ENCODE measurements around the gene NT5M.

Gene NT5M

GRCh38 chr17:17388657-17389496 is 85.7 kb downstream of the NT5M start:
- no peak for TF ChIP-seq CTCF (IDR thresholded peaks at IDR 0.05; ENCODE audit: borderline replicate concordance, control extremely low read depth, extremely low read depth, insufficient read depth, missing control alignments)
- in situ Hi-C loops (cut with MboI; ENCODE audit: low sequenced_read_pairs, unreplicated experiment), result no loop called here
- no peak for DNase-seq (ENCODE audit: low spot score)

DNA sequence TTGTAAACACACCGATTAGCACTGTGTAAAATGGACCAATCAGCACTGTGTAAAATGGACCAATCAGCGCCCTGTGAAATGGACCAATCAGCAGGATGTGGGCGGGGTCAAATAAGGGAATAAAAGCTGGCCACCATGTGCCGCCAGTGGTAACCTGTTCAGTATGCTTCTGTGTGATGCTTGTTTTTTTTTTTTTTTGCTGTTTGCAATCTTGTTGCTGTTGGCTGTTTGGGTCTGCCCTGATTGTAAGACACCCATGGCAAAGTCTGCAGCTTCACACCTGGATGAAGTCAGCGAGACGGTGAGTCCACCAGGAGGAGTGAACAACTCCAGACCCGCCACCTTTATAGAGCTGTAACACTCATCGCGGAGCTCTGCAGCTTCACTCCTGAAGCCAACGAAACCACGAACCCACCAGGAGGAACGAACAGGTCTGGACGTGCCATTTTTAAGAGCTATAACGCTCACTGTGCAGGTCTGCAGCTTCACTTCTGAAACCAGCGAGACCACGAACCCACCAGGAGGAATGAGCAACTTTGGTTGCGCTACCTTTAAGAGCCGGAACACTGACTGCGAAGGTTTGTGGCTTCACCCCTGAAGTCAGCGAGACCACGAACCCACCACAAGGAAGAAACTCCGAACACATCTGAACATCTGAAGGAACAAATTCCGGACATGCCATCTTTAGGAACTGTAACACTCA is 88.6 kb downstream of the NT5M start:
- TF ChIP-seq CTCF (IDR thresholded peaks at IDR 0.05; ENCODE audit: borderline replicate concordance, control extremely low read depth, extremely low read depth, insufficient read depth, missing control alignments), result no peak
- in situ Hi-C loops (cut with MboI; ENCODE audit: low sequenced_read_pairs, unreplicated experiment), result no loop called here
- no peak for DNase-seq (ENCODE audit: low spot score)

DNA sequence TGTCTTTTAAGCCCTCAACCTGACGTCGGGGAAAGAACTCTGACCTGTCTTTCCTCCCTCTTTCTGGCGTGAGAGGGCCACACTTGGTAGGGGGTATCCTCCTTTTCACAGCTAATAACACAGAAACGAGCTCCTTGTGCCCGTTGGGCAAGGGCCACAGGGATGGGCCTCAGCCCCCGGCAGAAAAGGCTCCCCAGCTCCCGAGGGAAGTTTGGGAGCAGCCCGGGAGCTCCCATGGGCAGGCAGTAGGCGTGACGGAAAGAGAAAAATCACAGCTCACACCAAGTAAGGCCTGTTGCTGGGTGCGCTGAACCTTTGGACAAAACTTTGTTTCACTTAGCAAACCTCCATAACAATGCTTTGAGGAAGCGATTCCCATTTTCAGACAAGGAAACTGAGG is 90.8 kb downstream of the NT5M start:
- no peak for DNase-seq (ENCODE audit: low spot score)
- TF ChIP-seq CTCF (IDR thresholded peaks at IDR 0.05; ENCODE audit: borderline replicate concordance, control extremely low read depth, extremely low read depth, insufficient read depth, missing control alignments), result no peak
- in situ Hi-C loops (cut with MboI; ENCODE audit: low sequenced_read_pairs, unreplicated experiment), result no loop called here

DNA sequence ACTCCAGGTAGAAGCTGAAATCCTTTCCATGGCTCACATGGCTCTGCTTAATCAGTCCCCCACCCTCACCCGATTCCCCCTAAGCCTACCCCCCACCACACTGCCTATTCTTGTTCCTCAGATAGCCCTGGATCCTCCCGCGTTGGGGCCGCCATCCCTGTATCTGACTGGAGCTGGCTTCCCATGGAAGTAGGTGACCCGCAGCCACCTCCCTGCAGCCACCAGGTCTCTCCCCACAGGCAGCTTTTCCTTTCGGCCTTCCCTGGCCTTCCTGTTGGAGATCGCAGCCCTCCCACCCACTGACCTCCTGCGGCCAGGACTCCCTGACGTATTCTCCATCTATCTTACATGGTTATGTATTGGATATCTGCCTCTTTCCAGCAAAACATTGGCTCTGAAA is 91.3 kb downstream of the NT5M start:
- in situ Hi-C loops (cut with MboI; ENCODE audit: low sequenced_read_pairs, unreplicated experiment), result no loop called here
- DNase-seq (ENCODE audit: low spot score), result no peak
- TF ChIP-seq CTCF (IDR thresholded peaks at IDR 0.05; ENCODE audit: borderline replicate concordance, control extremely low read depth, extremely low read depth, insufficient read depth, missing control alignments), result no peak

DNA sequence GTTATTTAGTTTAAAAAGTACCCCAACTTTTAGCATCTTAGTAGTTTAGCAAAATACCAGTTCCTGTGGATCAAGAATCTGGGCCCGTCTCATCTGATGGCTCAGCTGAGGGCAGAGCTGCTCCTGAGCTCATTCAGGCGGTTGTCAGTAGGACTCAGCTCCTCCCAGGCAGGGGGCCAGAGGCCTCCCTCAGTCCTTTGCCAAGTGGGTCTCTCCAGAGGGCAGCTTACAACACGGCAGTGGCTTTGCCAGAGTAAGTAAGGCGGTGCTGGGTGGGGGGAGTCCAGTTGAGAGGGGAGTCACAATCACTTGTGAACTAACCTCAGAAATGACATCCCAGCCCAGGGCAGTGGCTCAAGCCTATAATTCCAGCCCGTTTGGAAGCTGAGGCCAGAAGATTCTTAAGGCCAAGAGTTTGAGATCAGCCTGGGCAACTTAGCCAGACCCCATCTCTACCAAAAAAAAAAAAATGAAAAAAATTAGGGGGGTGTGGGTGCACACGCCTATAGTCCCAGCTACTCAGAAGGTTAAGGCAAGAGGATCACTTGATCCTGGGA is 92.2 kb downstream of the NT5M start:
- in situ Hi-C loops (cut with MboI; ENCODE audit: low sequenced_read_pairs, unreplicated experiment), result no loop called here
- no peak for TF ChIP-seq CTCF (IDR thresholded peaks at IDR 0.05; ENCODE audit: borderline replicate concordance, control extremely low read depth, extremely low read depth, insufficient read depth, missing control alignments)

GRCh38 chr17:17395885-17396284 is 92.7 kb downstream of the NT5M start:
- DNase-seq (ENCODE audit: low spot score), result no peak
- in situ Hi-C loops (cut with MboI; ENCODE audit: low sequenced_read_pairs, unreplicated experiment), result no loop called here
- TF ChIP-seq CTCF (IDR thresholded peaks at IDR 0.05; ENCODE audit: borderline replicate concordance, control extremely low read depth, extremely low read depth, insufficient read depth, missing control alignments), result no peak

More for the DNA sequence above, 92.2 kb downstream of the NT5M start:
- DNase-seq (ENCODE audit: low spot score), result no peak

Data from GM13976 (cell line).